ENCODE results near the gene CIDEA.

The CIDEA gene

DNA sequence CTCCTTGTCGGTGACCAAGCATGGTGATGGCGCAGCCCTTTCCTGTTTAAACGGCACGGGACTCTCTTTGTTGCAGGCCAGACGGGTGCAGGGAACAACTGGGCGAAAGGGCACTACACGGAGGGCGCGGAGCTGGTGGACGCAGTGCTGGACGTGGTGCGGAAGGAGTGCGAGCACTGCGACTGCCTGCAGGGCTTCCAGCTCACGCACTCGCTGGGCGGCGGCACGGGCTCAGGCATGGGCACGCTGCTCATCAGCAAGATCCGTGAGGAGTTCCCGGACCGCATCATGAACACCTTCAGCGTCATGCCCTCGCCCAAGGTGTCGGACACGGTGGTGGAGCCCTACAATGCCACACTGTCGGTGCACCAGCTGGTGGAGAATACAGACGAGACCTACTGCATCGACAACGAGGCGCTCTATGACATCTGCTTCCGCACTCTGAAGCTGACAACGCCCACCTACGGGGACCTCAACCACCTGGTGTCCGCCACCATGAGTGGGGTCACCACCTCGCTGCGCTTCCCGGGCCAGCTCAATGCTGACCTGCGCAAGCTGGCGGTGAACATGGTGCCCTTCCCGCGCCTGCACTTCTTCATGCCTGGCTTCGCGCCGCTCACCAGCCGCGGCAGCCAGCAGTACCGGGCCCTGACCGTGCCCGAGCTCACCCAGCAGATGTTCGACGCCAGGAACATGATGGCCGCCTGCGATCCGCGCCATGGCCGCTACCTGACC is 71.0 kb downstream of the CIDEA start:
- no peak for DNase-seq

- no peak for DNase-seq
These were observed 71.6 kb downstream of the CIDEA start for GRCh38 chr18:12325726-12326245.

- DNase-seq, result no peak
These were observed 72.7 kb downstream of the CIDEA start for GRCh38 chr18:12326711-12327460.

All from CD4-positive, alpha-beta T cell treated with Interleukin-17A for 4 hours (primary cell).